22Rv1 (cell line): ENCODE measurements around the gene SF3B1.

ENCODE experiments used
- H3K27ac ChIP-seq: fragments of 450-650 bp; 2 replicates; pipeline ENCODE4 v1.5.1; 2017
- CTCF ChIP-seq: fragments of 450-650 bp; IDR thresholded peaks from 2 replicates; pipeline ENCODE4 v1.5.1; 2017; ENCODE audit warnings: mild to moderate bottlenecking
- ZFX ChIP-seq: fragments of 450-650 bp; IDR thresholded peaks from 2 replicates; pipeline ENCODE4 v1.6.1; 2017; ENCODE audit warnings: antibody characterized with exemption, borderline replicate concordance

Gene SF3B1

GRCh38 chr2:197358931-197359330 lies 75.9 kb downstream of the SF3B1 start:
- H3K27ac ChIP-seq, result no peak overlapping the region
- TF ChIP-seq ZFX (no peak), CTCF (no peak)

GRCh38 chr2:197357986-197358385 lies 76.8 kb downstream of the SF3B1 start:
- TF ChIP-seq ZFX, result no peak
- TF ChIP-seq CTCF, result no peak
- H3K27ac ChIP-seq, result no peak overlapping the region

GRCh38 chr2:197356136-197356535 lies 78.7 kb downstream of the SF3B1 start:
- H3K27ac ChIP-seq, result no peak overlapping the region
- TF ChIP-seq ZFX (no peak), CTCF (peak; percentile 25)

GRCh38 chr2:197354169-197354558 lies 80.7 kb downstream of the SF3B1 start:
- no peak overlapping the region for H3K27ac ChIP-seq
- TF ChIP-seq ZFX, result no peak
- no peak for TF ChIP-seq CTCF

GRCh38 chr2:197353393-197354168 lies 81.2 kb downstream of the SF3B1 start:
- no peak for TF ChIP-seq ZFX
- no peak for TF ChIP-seq CTCF
- H3K27ac ChIP-seq, result no peak overlapping the region

GRCh38 chr2:197349699-197350098 lies 85.1 kb downstream of the SF3B1 start:
- H3K27ac ChIP-seq, result no peak overlapping the region
- TF ChIP-seq CTCF (no peak), ZFX (no peak)

- no peak for TF ChIP-seq CTCF
- no peak for TF ChIP-seq ZFX
Measured at GRCh38 chr2:197348721-197349360, 86.0 kb downstream of the SF3B1 start.

More at GRCh38 chr2:197348721-197349360, 86.0 kb downstream of the SF3B1 start:
- H3K27ac ChIP-seq, result no peak overlapping the region
